Gastrocnemius medialis (tissue), 4 donors: ENCODE results near the gene SCLY. TPM values are rescaled to one million over a fixed set of nuclear protein-coding genes. Genes with fewer than 3 reads are reported as not detected.

Source experiments
- ATAC-seq, 2 donors: fragments of 150-250 bp; one replicate each; pipeline ENCODE4 v1.9.1; 2016
- DNase-seq, 2 donors: peaks; one replicate each; pipeline ENCODE4 v3.0.0-alpha.2; 2019
- H3K27ac ChIP-seq, 4 donors: fragments of 200-600 bp; sonication (generic); 1 replicate in 1 of 4; 2 replicates in 3 of 4; pipeline ENCODE4 v1.5.1; 2016 to 2018; ENCODE audit warnings: mild to moderate bottlenecking in 2 of 4, moderate library complexity in 1 of 4
- H3K27me3 ChIP-seq, 3 donors: fragments of 200-600 bp; sonication (generic) in 2 of 3; 1 replicate in 1 of 3; 2 replicates in 2 of 3; pipeline versions ENCODE4 v1.5.1 to v1.6.0; 2016 to 2019; ENCODE audit warnings: mild to moderate bottlenecking in 1 of 3, moderate library complexity in 1 of 3
- H3K36me3 ChIP-seq, 2 donors: fragments of 200-600 bp; sonication (generic) in 1 of 2; one replicate each; pipeline ENCODE4 v1.5.1; 2017 to 2018
- H3K4me1 ChIP-seq, 2 donors: fragments of 200-600 bp; sonication (generic) in 1 of 2; one replicate each; pipeline ENCODE4 v1.5.1; 2016 to 2017; ENCODE audit warnings: mild to moderate bottlenecking in 2 of 2
- H3K4me3 ChIP-seq, 4 donors: fragments of 200-600 bp; sonication (generic) in 3 of 4; 1 replicate in 1 of 4; 2 replicates in 3 of 4; pipeline ENCODE4 v1.5.1; 2016 to 2019; ENCODE audit warnings: mild to moderate bottlenecking in 2 of 4
- H3K9me3 ChIP-seq, 3 donors: fragments of 200-600 bp; sonication (generic) in 2 of 3; 1 replicate in 1 of 3; 2 replicates in 2 of 3; pipeline ENCODE4 v1.5.1; 2016 to 2019
- POLR2A ChIP-seq, 2 donors: fragments of 450-650 bp; IDR thresholded peaks; one replicate each; pipeline ENCODE4 v1.6.1; 2017; ENCODE audit warnings: antibody characterized with exemption in 2 of 2, mild to moderate bottlenecking in 2 of 2, moderate library complexity in 2 of 2
- in situ Hi-C, 4 donors: fragments of 200-750 bp; cut with MboI; loops; one replicate each; pipeline versions ENCODE4 v1.15.0 to v1.8.0; 2017; ENCODE audit warnings: low sequenced_read_pairs in 4 of 4
- intact Hi-C: fragments of 100-400 bp; cut with DNase I; formaldehyde crosslinking; loops from one replicate; pipeline ENCODE4 v1.15.1; 2023; ENCODE audit warnings: low total_unique reads
- total RNA-seq, 4 donors: library from RNA; depleted of rRNA; stranded (reverse); fragments of >200 nt; gene quantifications; one replicate each; pipeline versions ENCODE4 v1.1.0 to v1.2.3, GENCODE V29; 2016
- TF ChIP-seq, protein P1 (sequence below), 5 experiments: fragments of 450-650 bp in 3 of 5; fragments of 200-600 bp in 2 of 5; sonication (generic) in 2 of 5; IDR thresholded peaks in 4 of 5; conservative IDR thresholded peaks in 1 of 5; 1 replicate in 4 of 5; 2 replicates in 1 of 5; pipeline ENCODE4 v1.5.1; 2016 to 2019; ENCODE audit warnings: antibody characterized with exemption in 5 of 5, mild to moderate bottlenecking in 3 of 5, moderate library complexity in 3 of 5

The SCLY gene
- total RNA-seq, 4 donors from 2014 or later, result 3.3 to 9.7 (median 5.6) TPM

DNA sequence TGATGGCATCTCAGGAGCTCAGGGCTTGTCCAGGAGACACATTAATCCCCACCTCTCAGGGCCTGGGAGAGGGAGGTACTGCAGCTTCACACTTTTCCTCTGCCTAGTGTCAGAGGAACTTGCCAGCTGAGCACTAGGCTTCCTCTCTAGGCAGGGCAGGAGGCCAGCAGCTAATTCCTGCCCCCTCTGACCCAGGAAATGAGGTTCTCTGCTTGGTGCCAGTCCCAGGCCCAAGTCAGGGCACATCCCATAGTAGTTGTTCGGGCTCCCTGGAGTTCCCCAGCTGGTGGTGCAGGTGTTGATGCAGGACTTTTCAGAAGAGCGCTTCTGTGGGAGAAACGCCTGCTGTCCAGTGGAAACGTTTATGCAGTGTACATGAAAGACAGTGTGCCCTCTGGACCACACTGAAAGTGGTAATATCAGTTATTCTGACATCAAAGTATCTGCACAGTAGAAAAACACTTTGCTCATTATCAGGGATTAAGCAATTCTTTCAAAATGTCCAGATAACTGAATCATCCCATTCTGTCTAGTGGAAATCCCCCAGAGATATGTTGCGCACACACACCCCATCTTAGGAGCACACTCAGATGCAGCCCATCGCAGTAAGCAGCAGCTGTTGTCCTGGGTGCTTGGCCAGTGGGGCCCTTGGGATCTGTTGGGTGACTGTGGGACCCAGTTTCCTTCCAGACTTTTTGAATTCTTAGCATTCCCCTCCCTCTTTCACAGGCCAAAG lies 17.8 kb upstream of the SCLY start:
- no peak overlapping the region for H3K4me3 ChIP-seq
- H3K4me1 ChIP-seq, result no peaks in the 10 kb centered on the region
- in situ Hi-C loops (no loop called here), intact Hi-C loops (no loop called here)
- H3K36me3 ChIP-seq, result peaks cover 0 to 57% of the 10 kb centered on the region in 2 donors
- H3K27me3 ChIP-seq, result no peaks in the 10 kb centered on the region
- H3K9me3 ChIP-seq, result no peaks in the 10 kb centered on the region
- no peak overlapping the region for H3K27ac ChIP-seq
- TF ChIP-seq, protein P1, sequence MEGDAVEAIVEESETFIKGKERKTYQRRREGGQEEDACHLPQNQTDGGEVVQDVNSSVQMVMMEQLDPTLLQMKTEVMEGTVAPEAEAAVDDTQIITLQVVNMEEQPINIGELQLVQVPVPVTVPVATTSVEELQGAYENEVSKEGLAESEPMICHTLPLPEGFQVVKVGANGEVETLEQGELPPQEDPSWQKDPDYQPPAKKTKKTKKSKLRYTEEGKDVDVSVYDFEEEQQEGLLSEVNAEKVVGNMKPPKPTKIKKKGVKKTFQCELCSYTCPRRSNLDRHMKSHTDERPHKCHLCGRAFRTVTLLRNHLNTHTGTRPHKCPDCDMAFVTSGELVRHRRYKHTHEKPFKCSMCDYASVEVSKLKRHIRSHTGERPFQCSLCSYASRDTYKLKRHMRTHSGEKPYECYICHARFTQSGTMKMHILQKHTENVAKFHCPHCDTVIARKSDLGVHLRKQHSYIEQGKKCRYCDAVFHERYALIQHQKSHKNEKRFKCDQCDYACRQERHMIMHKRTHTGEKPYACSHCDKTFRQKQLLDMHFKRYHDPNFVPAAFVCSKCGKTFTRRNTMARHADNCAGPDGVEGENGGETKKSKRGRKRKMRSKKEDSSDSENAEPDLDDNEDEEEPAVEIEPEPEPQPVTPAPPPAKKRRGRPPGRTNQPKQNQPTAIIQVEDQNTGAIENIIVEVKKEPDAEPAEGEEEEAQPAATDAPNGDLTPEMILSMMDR (IDR thresholded peaks at IDR 0.05 in 4 of 5, conservative IDR thresholded peaks at IDR 0.05 in 1 of 5), result no peak
- TF ChIP-seq POLR2A (IDR thresholded peaks at IDR 0.05), result no peak
- DNase-seq (no peak), ATAC-seq (no peak)

DNA sequence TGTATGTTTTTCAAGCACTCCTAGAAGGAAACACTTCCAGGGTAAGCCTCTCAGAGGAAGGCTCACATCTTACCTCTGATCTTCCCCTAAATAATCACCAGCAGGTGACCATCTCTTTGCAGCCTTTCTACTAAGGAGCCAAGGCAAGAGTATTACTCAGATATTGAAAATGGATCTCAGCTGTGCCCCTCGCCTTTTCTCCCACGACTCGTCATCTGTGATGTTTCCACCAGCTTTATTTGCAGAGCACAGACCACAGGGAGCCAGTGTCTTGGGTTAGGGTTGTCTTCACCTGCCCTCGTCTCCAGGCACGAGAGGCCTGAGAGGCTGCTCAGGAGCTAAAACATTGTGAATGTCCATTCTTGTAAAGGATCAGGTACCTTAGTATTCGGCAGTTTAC lies 16.9 kb upstream of the SCLY start:
- Histone ChIP-seq H3K27me3 (no peaks in the 10 kb centered on the region), H3K36me3 (peaks cover 0 to 50% of the 10 kb centered on the region in 2 donors), H3K4me3 (no peak overlapping the region), H3K4me1 (no peaks in the 10 kb centered on the region), H3K9me3 (no peaks in the 10 kb centered on the region), H3K27ac (no peak overlapping the region)
- TF ChIP-seq, protein P1 (IDR thresholded peaks at IDR 0.05 in 4 of 5, conservative IDR thresholded peaks at IDR 0.05 in 1 of 5), result no peak
- no peak for TF ChIP-seq POLR2A (IDR thresholded peaks at IDR 0.05)
- ATAC-seq, result no peak
- intact Hi-C loops (no loop called here), in situ Hi-C loops (no loop called here)
- DNase-seq, result no peak

DNA sequence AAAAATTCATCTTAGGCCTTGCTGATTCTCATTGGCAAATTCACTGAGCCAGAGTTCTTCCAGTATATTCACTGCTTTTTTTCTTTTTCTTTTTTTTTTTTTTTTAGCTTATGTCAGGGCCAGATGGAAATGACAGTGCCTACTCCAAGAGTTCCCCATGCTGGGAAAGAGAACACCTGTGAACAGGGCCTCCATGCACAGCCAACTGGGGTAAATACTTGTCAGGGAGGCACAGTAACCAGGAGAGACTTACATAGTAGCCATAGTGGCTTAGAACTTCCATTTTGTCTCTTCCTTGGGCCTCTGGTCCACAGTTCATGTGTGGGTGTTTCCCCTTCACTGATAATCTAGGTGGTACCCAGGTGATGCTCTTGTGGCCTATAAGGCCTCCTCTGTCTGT lies 15.2 kb upstream of the SCLY start:
- DNase-seq (no peak), ATAC-seq (no peak)
- no peak overlapping the region for H3K4me3 ChIP-seq
- in situ Hi-C loops (no loop called here), intact Hi-C loops (no loop called here)
- no peaks in the 10 kb centered on the region for H3K4me1 ChIP-seq
- H3K36me3 ChIP-seq, result peaks cover 0 to 45% of the 10 kb centered on the region in 2 donors
- H3K27me3 ChIP-seq, result no peaks in the 10 kb centered on the region
- TF ChIP-seq, protein P1 (IDR thresholded peaks at IDR 0.05 in 4 of 5, conservative IDR thresholded peaks at IDR 0.05 in 1 of 5), result no peak
- no peak for TF ChIP-seq POLR2A (IDR thresholded peaks at IDR 0.05)
- no peaks in the 10 kb centered on the region for H3K9me3 ChIP-seq
- no peak overlapping the region for H3K27ac ChIP-seq

DNA sequence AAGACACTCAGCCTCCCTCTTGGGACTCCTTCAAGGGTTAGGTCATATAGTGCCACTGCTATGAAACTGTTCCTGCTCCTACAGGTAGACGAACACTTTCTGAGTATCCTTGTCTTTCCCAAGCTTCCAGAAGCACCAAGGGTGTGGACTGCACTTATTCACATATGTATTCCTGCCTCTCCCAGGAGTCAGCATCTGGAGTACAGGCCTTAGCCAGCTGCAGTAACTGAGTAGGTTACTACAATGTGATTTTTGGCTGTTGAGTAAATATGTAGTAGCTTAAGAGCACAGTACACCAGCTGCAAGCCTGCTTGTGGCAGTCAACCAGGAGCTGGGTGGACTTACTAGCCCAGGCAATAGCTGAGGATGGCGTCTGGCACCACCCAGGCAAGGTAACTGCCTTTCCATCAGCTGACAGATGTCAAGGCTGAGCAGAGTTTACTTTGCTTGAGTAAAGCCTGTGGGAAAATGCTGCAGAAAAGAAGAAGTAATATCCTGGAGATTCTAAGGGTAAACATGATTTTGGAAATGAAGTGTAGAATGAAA lies 14.0 kb upstream of the SCLY start:
- TF ChIP-seq, protein P1 (IDR thresholded peaks at IDR 0.05 in 4 of 5, conservative IDR thresholded peaks at IDR 0.05 in 1 of 5), result no peak
- TF ChIP-seq POLR2A (IDR thresholded peaks at IDR 0.05), result no peak
- in situ Hi-C loops (no loop called here), intact Hi-C loops (no loop called here)
- no peaks in the 10 kb centered on the region for H3K9me3 ChIP-seq
- H3K36me3 ChIP-seq, result peaks cover 0 to 37% of the 10 kb centered on the region in 2 donors
- no peaks in the 10 kb centered on the region for H3K27me3 ChIP-seq
- H3K4me3 ChIP-seq, result no peak overlapping the region
- ATAC-seq (no peak), DNase-seq (no peak)
- H3K27ac ChIP-seq, result no peak overlapping the region
- H3K4me1 ChIP-seq, result no peaks in the 10 kb centered on the region
